GM12878 (cell line): ENCODE results near the gene DDX39A.

Source experiments
- ELK1 ChIP-seq: IDR thresholded peaks from 2 replicates; pipeline ENCODE4 v1.6.1; 2012; ENCODE audit warnings: low read depth, low read length, improper control_type of control experiment
- EZH2 ChIP-seq: IDR thresholded peaks from 2 replicates; pipeline ENCODE4 v1.6.1; 2012; ENCODE audit warnings: low read depth, mild to moderate bottlenecking, control low read depth, inconsistent platforms, low read length, borderline replicate concordance; ENCODE audit not compliant: control insufficient read depth
- FOS ChIP-seq: IDR thresholded peaks from 3 replicates; pipeline ENCODE4 v1.6.1; 2011; ENCODE audit warnings: borderline replicate concordance; ENCODE audit not compliant: insufficient read length; ENCODE audit errors: extremely low read depth
- HDAC2 ChIP-seq: fragments of 200-600 bp; sonication (generic); IDR thresholded peaks from 2 replicates; pipeline ENCODE4 v1.6.1; 2017
- KLF5 ChIP-seq: fragments of 450-650 bp; IDR thresholded peaks from 2 replicates; pipeline ENCODE4 v1.6.1; 2014; ENCODE audit warnings: mild to moderate bottlenecking; ENCODE audit not compliant: partially characterized antibody
- MEF2A ChIP-seq: IDR thresholded peaks from 2 replicates; pipeline ENCODE4 v1.6.1; 2011; ENCODE audit warnings: low read depth, mild to moderate bottlenecking, low read length, moderate library complexity; ENCODE audit not compliant: insufficient read depth
- MLLT1 ChIP-seq: fragments of 450-650 bp; IDR thresholded peaks from 2 replicates; pipeline ENCODE4 v1.6.1; 2016; ENCODE audit warnings: mild to moderate bottlenecking
- MTA2 ChIP-seq: fragments of 450-650 bp; IDR thresholded peaks from 2 replicates; pipeline ENCODE4 v1.6.1; 2016; ENCODE audit warnings: low read depth, mild to moderate bottlenecking, moderate library complexity
- NKRF ChIP-seq: fragments of 450-650 bp; conservative IDR thresholded peaks from 2 replicates; pipeline ENCODE4 v1.6.1; 2017; ENCODE audit warnings: mild to moderate bottlenecking, moderate library complexity
- POLR2A ChIP-seq: IDR thresholded peaks from 2 replicates; pipeline ENCODE4 v1.6.1; 2011; ENCODE audit warnings: low read depth, mild to moderate bottlenecking, low read length
- SKIL ChIP-seq: fragments of 450-650 bp; IDR thresholded peaks from 2 replicates; pipeline ENCODE4 v1.6.1; 2017; ENCODE audit warnings: mild to moderate bottlenecking, low read depth, inconsistent platforms; ENCODE audit not compliant: poor library complexity, severe bottlenecking
- YY1 ChIP-seq: IDR thresholded peaks from 2 replicates; pipeline ENCODE4 v1.6.1; 2011; ENCODE audit warnings: low read depth, mild to moderate bottlenecking, low read length
- TF ChIP-seq, protein P1 (sequence below), 3 experiments: IDR thresholded peaks in 2 of 3; conservative IDR thresholded peaks in 1 of 3; 2 replicates each; pipeline ENCODE4 v1.5.1; 2011; ENCODE audit warnings: low read depth in 3 of 3, low read length in 3 of 3, mild to moderate bottlenecking in 3 of 3, control low read depth in 2 of 3, moderate library complexity in 2 of 3, inconsistent platforms in 1 of 3, mixed read lengths in 1 of 3; ENCODE audit not compliant: control insufficient read depth in 2 of 3, insufficient read depth in 1 of 3; ENCODE audit errors: extremely low read depth in 1 of 3

DNA sequence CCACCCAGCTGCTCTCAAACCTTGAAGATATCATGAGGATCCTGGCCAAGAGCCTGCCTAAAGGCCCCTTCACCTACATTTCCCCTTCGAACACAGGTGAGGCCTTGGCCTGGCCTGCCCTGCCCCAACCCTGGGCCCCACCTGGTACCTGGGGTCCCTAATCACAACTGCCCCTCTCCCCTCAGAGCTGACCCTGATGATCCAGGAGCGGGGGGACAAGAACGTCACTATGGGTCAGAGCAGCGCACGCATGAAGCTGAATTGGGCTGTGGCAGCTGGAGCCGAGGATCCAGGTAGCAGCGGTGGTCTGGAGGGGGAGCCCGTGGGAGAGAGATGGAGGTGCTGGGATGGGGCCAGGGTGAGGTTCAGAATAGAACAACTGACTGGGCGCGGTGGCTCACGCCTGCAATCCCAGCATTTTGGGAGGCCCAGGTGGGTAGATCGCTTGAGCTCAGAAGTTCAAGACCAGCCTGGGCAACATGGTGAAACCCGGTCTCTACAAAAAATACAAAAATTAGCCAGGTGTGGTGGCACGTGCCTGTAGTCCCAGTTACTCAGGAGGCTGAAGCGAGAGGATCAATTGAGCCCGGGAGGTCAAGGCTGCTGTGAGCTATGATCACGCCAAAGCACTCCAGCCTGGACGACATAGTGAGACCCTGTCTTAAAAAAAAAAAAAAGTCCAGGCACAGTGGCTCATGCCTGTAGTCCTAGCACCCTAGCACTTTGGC, 17.5 kb downstream of the DDX39A start:
- no peak for TF ChIP-seq MLLT1
- TF ChIP-seq FOS: no peak
- no peak for TF ChIP-seq POLR2A
- TF ChIP-seq, protein P1, sequence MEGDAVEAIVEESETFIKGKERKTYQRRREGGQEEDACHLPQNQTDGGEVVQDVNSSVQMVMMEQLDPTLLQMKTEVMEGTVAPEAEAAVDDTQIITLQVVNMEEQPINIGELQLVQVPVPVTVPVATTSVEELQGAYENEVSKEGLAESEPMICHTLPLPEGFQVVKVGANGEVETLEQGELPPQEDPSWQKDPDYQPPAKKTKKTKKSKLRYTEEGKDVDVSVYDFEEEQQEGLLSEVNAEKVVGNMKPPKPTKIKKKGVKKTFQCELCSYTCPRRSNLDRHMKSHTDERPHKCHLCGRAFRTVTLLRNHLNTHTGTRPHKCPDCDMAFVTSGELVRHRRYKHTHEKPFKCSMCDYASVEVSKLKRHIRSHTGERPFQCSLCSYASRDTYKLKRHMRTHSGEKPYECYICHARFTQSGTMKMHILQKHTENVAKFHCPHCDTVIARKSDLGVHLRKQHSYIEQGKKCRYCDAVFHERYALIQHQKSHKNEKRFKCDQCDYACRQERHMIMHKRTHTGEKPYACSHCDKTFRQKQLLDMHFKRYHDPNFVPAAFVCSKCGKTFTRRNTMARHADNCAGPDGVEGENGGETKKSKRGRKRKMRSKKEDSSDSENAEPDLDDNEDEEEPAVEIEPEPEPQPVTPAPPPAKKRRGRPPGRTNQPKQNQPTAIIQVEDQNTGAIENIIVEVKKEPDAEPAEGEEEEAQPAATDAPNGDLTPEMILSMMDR (IDR thresholded peaks at IDR 0.05 in 2 of 3, conservative IDR thresholded peaks at IDR 0.05 in 1 of 3; ENCODE audit: control insufficient read depth in 2 of 3, extremely low read depth in 1 of 3, insufficient read depth in 1 of 3, low read depth in 3 of 3, low read length in 3 of 3): no peak
- no peak for TF ChIP-seq EZH2
- TF ChIP-seq MEF2A: no peak
- no peak for TF ChIP-seq SKIL
- TF ChIP-seq NKRF: no peak
- no peak for TF ChIP-seq HDAC2
- TF ChIP-seq ELK1: no peak
- no peak for TF ChIP-seq YY1
- TF ChIP-seq KLF5: no peak
- TF ChIP-seq MTA2: no peak
